Right lobe of liver (tissue), 4 donors: Measurements from ENCODE around the gene ROBO2.

Experiments
- CTCF ChIP-seq, 4 donors: fragments of 200-600 bp in 3 of 4; fragments of 450-650 bp in 1 of 4; IDR thresholded peaks; one replicate each; pipeline versions ENCODE4 v1.5.1 to v1.8.0; 2016 to 2022; ENCODE audit warnings: antibody characterized with exemption in 4 of 4, mild to moderate bottlenecking in 2 of 4
- POLR2A ChIP-seq: fragments of 450-650 bp; IDR thresholded peaks from one replicate; pipeline ENCODE4 v1.6.1; 2017; ENCODE audit warnings: antibody characterized with exemption, mild to moderate bottlenecking
- donor health status: DM: no; HTN: no; CAD: no.
- donor health status: DM: no; HTN: no; CAD: no.
- donor health status: DM: no; HTN: yes; CAD: no.

- TF ChIP-seq CTCF (IDR thresholded peaks at IDR 0.05) (no peak), POLR2A (no peak)
These were observed 372.7 kb downstream of the ROBO2 start for GRCh38 chr3:77412584-77412983.
